GM21737 (cell line): ENCODE data around the gene SMURF2.
A peak's percentile ranks its signal among the peaks of the same experiment; 100 is the strongest.
"Not testable (repeated sequence)": the region's sequence is repeated elsewhere in the genome, so short reads cannot be mapped to it uniquely, and the experiment has no call there.

ENCODE experiments used
- ATAC-seq: cut with Tn5 transposase; IDR thresholded peaks from one replicate; pipeline ENCODE4 v1.9.1; 2021; ENCODE audit warnings: mild to moderate bottlenecking, moderate library complexity; ENCODE audit not compliant: unreplicated experiment

SMURF2 gene

GRCh38 chr17:64661976-64662773 lies at the start of gene SMURF2:
SMURF2 (minus strand) TSS chr17:64662307; CDS start chr17:64661880, 427 bp downstream.
- peak; percentile 82 for ATAC-seq

GRCh38 chr17:64709481-64709880 lies 47.4 kb upstream of the SMURF2 start:
- no peak for ATAC-seq

GRCh38 chr17:64707050-64707591 lies 45.0 kb upstream of the SMURF2 start:
- ATAC-seq, result no peak

- no peak for ATAC-seq
Observed at GRCh38 chr17:64706224-64707049, 44.3 kb upstream of the SMURF2 start.

- no peak for ATAC-seq
Observed at GRCh38 chr17:64702815-64703214, 40.7 kb upstream of the SMURF2 start.

GRCh38 chr17:64698725-64699124 lies 36.6 kb upstream of the SMURF2 start:
- ATAC-seq, result no peak

- no peak for ATAC-seq
Observed at GRCh38 chr17:64694207-64694606, 32.1 kb upstream of the SMURF2 start.

GRCh38 chr17:64692187-64692586 lies 30.1 kb upstream of the SMURF2 start:
- no peak for ATAC-seq

- ATAC-seq, result no peak
Observed at GRCh38 chr17:64689106-64689505, 27.0 kb upstream of the SMURF2 start.

GRCh38 chr17:64688481-64688880 lies 26.4 kb upstream of the SMURF2 start:
- no peak for ATAC-seq

- ATAC-seq, result no peak
Observed at GRCh38 chr17:64687961-64688360, 25.9 kb upstream of the SMURF2 start.

- no peak for ATAC-seq
Observed at GRCh38 chr17:64687376-64687775, 25.3 kb upstream of the SMURF2 start.

GRCh38 chr17:64686705-64687104 lies 24.6 kb upstream of the SMURF2 start:
- no peak for ATAC-seq

GRCh38 chr17:64685705-64686104 lies 23.6 kb upstream of the SMURF2 start:
- no peak for ATAC-seq

- ATAC-seq, result no peak
Observed at GRCh38 chr17:64683796-64684195, 21.7 kb upstream of the SMURF2 start.

- ATAC-seq, result no peak
Observed at GRCh38 chr17:64682261-64683181, 20.4 kb upstream of the SMURF2 start.

GRCh38 chr17:64679710-64680216 lies 17.7 kb upstream of the SMURF2 start:
- no peak for ATAC-seq

GRCh38 chr17:64676763-64677162 lies 14.7 kb upstream of the SMURF2 start:
- no peak for ATAC-seq

GRCh38 chr17:64670843-64671590 lies 8.9 kb upstream of the SMURF2 start:
- ATAC-seq, result not testable (repeated sequence)
